Adrenal gland (tissue), 12 donors: ENCODE results near the gene FMN1. TPM values are rescaled to one million over a fixed set of nuclear protein-coding genes. Genes with fewer than 3 reads are reported as not detected.

Source experiments
- DNase-seq, 7 donors: peaks; one replicate each; pipeline ENCODE4 v3.0.0-alpha.2; 2019 to 2020
- H3K27ac ChIP-seq, 5 donors: fragments of 200-600 bp; sonication (generic) in 4 of 5; 1 replicate in 3 of 5; 2 replicates in 2 of 5; pipeline versions ENCODE4 v1.5.1 to v1.8.0; 2016 to 2020; ENCODE audit warnings: mild to moderate bottlenecking in 1 of 5
- H3K27me3 ChIP-seq: fragments of 200-600 bp; 2 replicates; pipeline ENCODE4 v1.8.0; 2021
- H3K36me3 ChIP-seq, 2 donors: fragments of 200-600 bp; replicated peaks in 1 of 2; 1 replicate in 1 of 2; 2 replicates in 1 of 2; pipeline versions ENCODE4 v1.5.1 to v1.8.0; 2018 to 2022
- H3K4me1 ChIP-seq, 2 donors: fragments of 200-600 bp; replicated peaks in 1 of 2; 1 replicate in 1 of 2; 2 replicates in 1 of 2; pipeline versions ENCODE4 v1.5.1 to v1.8.0; 2018 to 2021
- H3K4me3 ChIP-seq, 4 donors: fragments of 200-600 bp; sonication (generic) in 3 of 4; one replicate each; pipeline ENCODE4 v1.5.1; 2016 to 2018
- H3K9me3 ChIP-seq, 3 donors: fragments of 200-600 bp; sonication (generic) in 1 of 3; replicated peaks in 1 of 3; 1 replicate in 2 of 3; 2 replicates in 1 of 3; pipeline versions ENCODE4 v1.5.1 to v1.8.0; 2016 to 2021
- POLR2A ChIP-seq, 2 donors: fragments of 450-650 bp; IDR thresholded peaks; one replicate each; pipeline ENCODE4 v1.6.1; 2017; ENCODE audit warnings: antibody characterized with exemption in 2 of 2, mild to moderate bottlenecking in 2 of 2, moderate library complexity in 1 of 2
- WGBS, 4 donors: extraction: QIAGEN DNeasy Blood & Tissue Kit in 2 of 4; methylation state at CpG; one replicate each; pipeline versions ENCODE4 v1.1.5 to v1.1.7; 2013 to 2017; 5-methylcytosine and 5-hydroxymethylcytosine counted together
- intact Hi-C, 2 donors: fragments of 100-400 bp; cut with DNase I; formaldehyde crosslinking; loops; one replicate each; pipeline versions ENCODE4 v1.14.1 to v1.15.0; 2022 to 2023
- polyA plus RNA-seq, 3 donors: library from polyadenylated mRNA; stranded (reverse); fragments of 200-250 nt in 2 of 3; fragments of 350-450 nt in 1 of 3; fragmentation: Illumina TruSeq in 1 of 3; extraction: RNeasy Lipid Tissue Mini Kit (QIAGEN cat#74804) in 1 of 3; gene quantifications; one replicate each; pipeline ENCODE4 v1.2.3, GENCODE V29; 2013 to 2014
- small RNA-seq, 2 donors: library from RNA; depleted of rRNA; stranded (forward); fragments of <200 nt; gene quantifications; one replicate each; pipeline ENCODE3, GENCODE V24; 2016
- total RNA-seq, 9 donors: library from RNA; depleted of rRNA in 4 of 9; stranded (reverse); fragments of >200 nt in 4 of 9; fragments of 120-200 nt in 1 of 9; fragmentation: NEBNext Ultra II Directional in 1 of 9; extraction: Animal tissue kit (Norgen Biotek cat#: 25700) in 1 of 9; gene quantifications; one replicate each; pipeline versions ENCODE4 v1.1.0 to v1.2.4, GENCODE V29; 2013 to 2023
- TF ChIP-seq, protein P1 (sequence below), 6 experiments: fragments of 450-650 bp in 4 of 6; fragments of 200-600 bp in 2 of 6; sonication (generic) in 1 of 6; IDR thresholded peaks; 1 replicate in 5 of 6; 2 replicates in 1 of 6; pipeline versions ENCODE4 v1.5.1 to v1.8.0; 2016 to 2021; ENCODE audit warnings: antibody characterized with exemption in 6 of 6, mild to moderate bottlenecking in 2 of 6, moderate library complexity in 1 of 6
- donor health status: healthy with polysubstance abuse.
- donor health status: Bipolar disorder and iron deficiency.
- donor health status: DM: yes; HTN: yes; CAD: no.
- donor health status: DM: no; HTN: no; CAD: no.
- donor health status: DM: no; HTN: no; CAD: no.
- donor health status: DM: yes; HTN: yes; CAD: no.

FMN1 gene
- total and polyA plus RNA-seq, 12 donors = 0.37 to 29.2 (median 11.4) TPM

- peaks cover 68% of the 10 kb centered on the region for H3K27me3 ChIP-seq
- H3K9me3 ChIP-seq = no peaks in the 10 kb centered on the region
- H3K27ac ChIP-seq = no peak overlapping the region
- no peak for TF ChIP-seq POLR2A (IDR thresholded peaks at IDR 0.05)
- TF ChIP-seq, protein P1, sequence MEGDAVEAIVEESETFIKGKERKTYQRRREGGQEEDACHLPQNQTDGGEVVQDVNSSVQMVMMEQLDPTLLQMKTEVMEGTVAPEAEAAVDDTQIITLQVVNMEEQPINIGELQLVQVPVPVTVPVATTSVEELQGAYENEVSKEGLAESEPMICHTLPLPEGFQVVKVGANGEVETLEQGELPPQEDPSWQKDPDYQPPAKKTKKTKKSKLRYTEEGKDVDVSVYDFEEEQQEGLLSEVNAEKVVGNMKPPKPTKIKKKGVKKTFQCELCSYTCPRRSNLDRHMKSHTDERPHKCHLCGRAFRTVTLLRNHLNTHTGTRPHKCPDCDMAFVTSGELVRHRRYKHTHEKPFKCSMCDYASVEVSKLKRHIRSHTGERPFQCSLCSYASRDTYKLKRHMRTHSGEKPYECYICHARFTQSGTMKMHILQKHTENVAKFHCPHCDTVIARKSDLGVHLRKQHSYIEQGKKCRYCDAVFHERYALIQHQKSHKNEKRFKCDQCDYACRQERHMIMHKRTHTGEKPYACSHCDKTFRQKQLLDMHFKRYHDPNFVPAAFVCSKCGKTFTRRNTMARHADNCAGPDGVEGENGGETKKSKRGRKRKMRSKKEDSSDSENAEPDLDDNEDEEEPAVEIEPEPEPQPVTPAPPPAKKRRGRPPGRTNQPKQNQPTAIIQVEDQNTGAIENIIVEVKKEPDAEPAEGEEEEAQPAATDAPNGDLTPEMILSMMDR (IDR thresholded peaks at IDR 0.05) = no peak
- H3K36me3 ChIP-seq = no peaks in the 10 kb centered on the region
- 7 to 10% (median 8%) methylated on average over 21 of the region's 21 CpGs for WGBS, 4 donors
- H3K4me1 ChIP-seq = peaks cover 0 to 15% of the 10 kb centered on the region in 2 donors
- no peak for DNase-seq
- H3K4me3 ChIP-seq = peak overlapping the region in 1 of 4 donors; percentile 23
- intact Hi-C loops = no loop called here
These were observed 477.5 kb downstream of the FMN1 start for GRCh38 chr15:32716915-32717425.

GRCh38 chr15:32716216-32716914 is 478.1 kb downstream of the FMN1 start:
- TF ChIP-seq, protein P1 (IDR thresholded peaks at IDR 0.05) = no peak
- TF ChIP-seq POLR2A (IDR thresholded peaks at IDR 0.05) = no peak
- Histone ChIP-seq H3K27me3 (peaks cover 68% of the 10 kb centered on the region), H3K4me3 (peak overlapping the region in 1 of 4 donors; percentile 23), H3K9me3 (no peaks in the 10 kb centered on the region), H3K36me3 (no peaks in the 10 kb centered on the region), H3K27ac (no peak overlapping the region), H3K4me1 (peaks cover 0 to 15% of the 10 kb centered on the region in 2 donors)
- DNase-seq = no peak
- WGBS, 4 donors = 22 to 28% (median 25%) methylated on average over 13 of the region's 13 CpGs
- intact Hi-C loops = no loop called here

Small RNAs within 50 kb of the gene (small RNA-seq; reads per million reads assigned to genes)
- 0 reads per million in 2 donors for gene RF00591

Other genes starting within 250 kb of the FMN1 start
- gene RYR3, start 116.3 kb upstream of the FMN1 start, total RNA-seq = 10 to 100 TPM in 1 of 9 donors, 1 to 10 TPM in 5, under 1 TPM in 3; 0.32 to 60.7 (median 1.7) TPM
- gene RYR3, start 116.3 kb upstream of the FMN1 start, polyA plus RNA-seq = 1 to 10 TPM; 3.3 to 8.6 (median 4.3) TPM